ENCODE results near the gene SUPT20H. TPM values are rescaled to one million over a fixed set of nuclear protein-coding genes. Genes with fewer than 3 reads are reported as not detected.

SUPT20H gene
- total RNA-seq, 1 experiment from 2014 or later = 77.5 TPM

DNA sequence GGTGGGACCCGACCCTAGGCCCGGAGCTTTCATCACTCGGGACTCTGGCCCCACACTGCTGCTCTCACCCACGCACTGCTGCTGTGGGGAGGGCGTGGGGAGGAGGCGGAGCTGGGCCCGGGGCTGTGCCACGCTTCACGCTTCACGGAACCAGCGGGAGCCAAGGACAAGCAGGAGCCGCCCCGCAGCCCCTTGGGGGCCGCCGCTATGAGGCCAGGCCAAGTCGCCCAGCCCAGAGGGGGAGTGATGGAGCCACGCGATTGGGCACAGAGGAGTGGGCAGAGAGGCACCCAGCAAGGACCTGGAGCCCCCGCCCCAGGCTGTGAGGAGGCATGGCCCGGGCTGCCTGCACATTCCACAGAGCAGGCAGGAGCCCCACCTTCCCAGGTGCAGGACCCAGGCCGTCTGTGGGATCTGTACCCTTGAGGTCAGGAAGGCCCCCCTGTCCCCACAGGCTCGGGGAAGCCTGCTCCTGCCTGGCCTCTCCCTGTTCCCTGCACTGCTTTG, 10.2 kb upstream of the SUPT20H start:
- intact Hi-C loops (cut with micrococcal nuclease; ENCODE audit: unreplicated experiment) = loop anchor here (1.0 to 10.0 kb wide), 3 partner anchors 30 to 535 kb away; no protein-coding TSS in a partner anchor
- TF ChIP-seq CTCF (IDR thresholded peaks at IDR 0.05; ENCODE audit: insufficient read depth in 1 of 2, low read depth in 1 of 2, low read length in 1 of 2, severe bottlenecking in 1 of 2, unreplicated experiment in 1 of 2) = no peak
- POLR2A ChIA-PET = no interaction called here
- no peak for DNase-seq
- H3K27ac Mint-ChIP-seq (ENCODE audit: unreplicated experiment) = no peak overlapping the region
- H3K4me1 ChIP-seq = no peaks in the 10 kb centered on the region
- no peak overlapping the region for H3K4me3 ChIP-seq (ENCODE audit: low read depth, low read length)
- H3K36me3 Mint-ChIP-seq (ENCODE audit: insufficient read depth, unreplicated experiment) = no peaks in the 10 kb centered on the region
- H3K27me3 ChIP-seq (replicated peaks; ENCODE audit: control insufficient read depth, insufficient read depth, low read length) = no peaks in the 10 kb centered on the region; the same call in 1 of the 2 replicates
- H3K36me3 ChIP-seq (ENCODE audit: control insufficient read depth, insufficient read depth, low read length) = no peaks in the 10 kb centered on the region
- no peak overlapping the region for H3K4me3 Mint-ChIP-seq (ENCODE audit: unreplicated experiment)
- CTCF ChIA-PET = no interaction called here
- H3K27me3 Mint-ChIP-seq (ENCODE audit: insufficient read depth, unreplicated experiment) = peaks cover 8% of the 10 kb centered on the region
- H3K9me3 Mint-ChIP-seq (ENCODE audit: unreplicated experiment) = no peaks in the 10 kb centered on the region
- BruUV-seq (replicated peaks) = no TSS peak
- H3K4me1 Mint-ChIP-seq (ENCODE audit: low read depth, unreplicated experiment) = no peaks in the 10 kb centered on the region
- no peaks in the 10 kb centered on the region for H3K9me3 ChIP-seq

DNA sequence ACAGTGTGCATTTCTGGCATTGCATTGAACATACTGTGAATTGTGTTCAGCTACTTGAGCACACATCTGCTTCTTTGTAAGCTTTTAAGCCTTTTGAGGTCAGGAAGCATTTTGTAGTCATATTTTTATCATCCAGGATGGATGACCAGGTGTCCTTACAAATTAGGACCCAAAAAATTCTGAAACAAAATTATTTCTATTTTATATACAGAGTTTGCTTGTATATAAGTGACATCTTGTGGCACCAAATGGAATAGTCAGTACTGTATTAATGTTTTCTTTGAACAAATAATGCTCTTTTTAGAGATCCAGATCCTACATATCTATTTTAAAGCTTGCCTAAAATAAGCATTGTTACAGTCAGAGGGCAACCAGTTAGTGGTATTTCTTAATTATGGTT, 9.5 kb upstream of the SUPT20H start:
- TF ChIP-seq CTCF (IDR thresholded peaks at IDR 0.05; ENCODE audit: insufficient read depth in 1 of 2, low read depth in 1 of 2, low read length in 1 of 2, severe bottlenecking in 1 of 2, unreplicated experiment in 1 of 2) = no peak
- no peaks in the 10 kb centered on the region for H3K36me3 Mint-ChIP-seq (ENCODE audit: insufficient read depth, unreplicated experiment)
- H3K4me3 Mint-ChIP-seq (ENCODE audit: unreplicated experiment) = no peak overlapping the region
- peaks cover 8% of the 10 kb centered on the region for H3K27me3 Mint-ChIP-seq (ENCODE audit: insufficient read depth, unreplicated experiment)
- ChIA-PET CTCF (no interaction called here), POLR2A (no interaction called here)
- H3K36me3 ChIP-seq (ENCODE audit: control insufficient read depth, insufficient read depth, low read length) = no peaks in the 10 kb centered on the region
- H3K27ac Mint-ChIP-seq (ENCODE audit: unreplicated experiment) = no peak overlapping the region
- no peaks in the 10 kb centered on the region for H3K9me3 Mint-ChIP-seq (ENCODE audit: unreplicated experiment)
- no peaks in the 10 kb centered on the region for H3K4me1 Mint-ChIP-seq (ENCODE audit: low read depth, unreplicated experiment)
- no TSS peak for BruUV-seq (replicated peaks)
- no peak overlapping the region for H3K4me3 ChIP-seq (ENCODE audit: low read depth, low read length)
- no peak for DNase-seq
- H3K27me3 ChIP-seq (replicated peaks; ENCODE audit: control insufficient read depth, insufficient read depth, low read length) = no peaks in the 10 kb centered on the region; the same call in 1 of the 2 replicates
- intact Hi-C loops (cut with micrococcal nuclease; ENCODE audit: unreplicated experiment) = loop anchor here (1.0 to 2.0 kb wide), 2 partner anchors 30 to 210 kb away; no protein-coding TSS in a partner anchor
- H3K9me3 ChIP-seq = no peaks in the 10 kb centered on the region
- no peaks in the 10 kb centered on the region for H3K4me1 ChIP-seq

GRCh38 chr13:37067874-37068273, 8.4 kb upstream of the SUPT20H start:
- intact Hi-C loops (cut with micrococcal nuclease; ENCODE audit: unreplicated experiment) = loop anchor here (2.0 kb wide), 1 partner anchor 209 kb away; no protein-coding TSS in a partner anchor
- BruUV-seq (replicated peaks) = no TSS peak
- no peak for TF ChIP-seq CTCF (IDR thresholded peaks at IDR 0.05; ENCODE audit: insufficient read depth in 1 of 2, low read depth in 1 of 2, low read length in 1 of 2, severe bottlenecking in 1 of 2, unreplicated experiment in 1 of 2)
- Mint-ChIP-seq H3K27me3 (ENCODE audit: insufficient read depth, unreplicated experiment) (peaks cover 3% of the 10 kb centered on the region), H3K4me1 (ENCODE audit: low read depth, unreplicated experiment) (no peaks in the 10 kb centered on the region), H3K36me3 (ENCODE audit: insufficient read depth, unreplicated experiment) (no peaks in the 10 kb centered on the region), H3K4me3 (ENCODE audit: unreplicated experiment) (no peak overlapping the region), H3K9me3 (ENCODE audit: unreplicated experiment) (no peaks in the 10 kb centered on the region), H3K27ac (ENCODE audit: unreplicated experiment) (no peak overlapping the region)
- no peaks in the 10 kb centered on the region for H3K9me3 ChIP-seq
- ChIA-PET CTCF (no interaction called here), POLR2A (no interaction called here)
- no peaks in the 10 kb centered on the region for H3K4me1 ChIP-seq
- H3K27me3 ChIP-seq (replicated peaks; ENCODE audit: control insufficient read depth, insufficient read depth, low read length) = no peaks in the 10 kb centered on the region; the same call in 1 of the 2 replicates
- H3K36me3 ChIP-seq (ENCODE audit: control insufficient read depth, insufficient read depth, low read length) = no peaks in the 10 kb centered on the region
- DNase-seq = no peak
- no peak overlapping the region for H3K4me3 ChIP-seq (ENCODE audit: low read depth, low read length)

All from Caco-2 (cell line).